HCT116 (cell line): Measurements from ENCODE around the gene HAAO. TPM values are rescaled to one million over a fixed set of nuclear protein-coding genes. Genes with fewer than 3 reads are reported as not detected.

ENCODE experiments used
- ATAC-seq: fragments of 200-7000 bp; cut with Tn5 transposase; 2 replicates; pipeline ENCODE4 v1.9.1; 2020; ENCODE audit warnings: mild to moderate bottlenecking, moderate library complexity
- BruUV-seq: library from RNA; stranded (reverse); fragments of 400-500 nt; replicated peaks from 2 replicates; lab custom pipeline; 2021; lab: Mats Ljungman, UMichigan
- CTCF ChIA-PET: fragments of 300-600 bp; sonication (Branson Sonifier 250); formaldehyde crosslinking; loops from one replicate; lab custom pipeline; 2021; ENCODE audit warnings: antibody characterized with exemption; lab: Charles Lee
- POLR2A ChIA-PET: fragments of 300-600, 350-600 bp; sonication (Branson Sonifier 250); formaldehyde crosslinking; loops from one replicate; lab custom pipeline; 2021; ENCODE audit warnings: antibody characterized with exemption; lab: Charles Lee
- RAD21 ChIA-PET, 2 experiments: fragments of 300-600 bp; sonication (Branson Sonifier 250); formaldehyde crosslinking; loops; one replicate each; lab custom pipeline; 2023; ENCODE audit warnings: low total read pairs in 2 of 2; ENCODE audit not compliant: uncharacterized antibody in 2 of 2, unreplicated experiment in 2 of 2, low non-redundant PET in 1 of 2; lab: Charles Lee
- DNase-seq: peaks from one replicate; pipeline ENCODE4 v3.0.0-alpha.2; 2010; ENCODE audit warnings: low read depth, low spot score
- H2AFZ ChIP-seq: fragments of 200-600 bp; shearing (Covaris generic), sonication (generic); 2 replicates; pipeline ENCODE4 v1.6.1; 2017; ENCODE audit warnings: low read depth, mixed run types, mixed read lengths, antibody characterized with exemption, low read length; ENCODE audit not compliant: poor library complexity, severe bottlenecking
- H3K27ac ChIP-seq: 2 replicates; pipeline ENCODE4 v1.5.1; 2012; ENCODE audit warnings: low read depth, low read length
- H3K27me3 ChIP-seq: fragments of 200-600 bp; sonication (generic); 2 replicates; pipeline ENCODE4 v1.6.1; 2016; ENCODE audit warnings: mixed run types, low read length, mixed read lengths; ENCODE audit not compliant: insufficient read depth
- H3K36me3 ChIP-seq, 2 experiments: fragments of 200-500 bp in 1 of 2; fragments of 200-600 bp in 1 of 2; sonication (Bioruptor generic) in 1 of 2; sonication (generic) in 1 of 2; 2 replicates each; pipeline versions ENCODE4 v1.5.1 to v1.6.1; 2014 to 2016; ENCODE audit warnings: low read length in 2 of 2, inconsistent platforms in 1 of 2, mixed read lengths in 1 of 2, mixed run types in 1 of 2; ENCODE audit not compliant: insufficient read depth in 2 of 2, control insufficient read depth in 1 of 2
- H3K4me1 ChIP-seq, 2 experiments: fragments of 200-600 bp in 1 of 2; sonication (generic) in 1 of 2; 2 replicates each; pipeline versions ENCODE4 v1.5.1 to v1.6.1; 2012 to 2017; ENCODE audit warnings: low read length in 2 of 2, inconsistent platforms in 1 of 2, mild to moderate bottlenecking in 1 of 2, mixed read lengths in 1 of 2, mixed run types in 1 of 2, moderate library complexity in 1 of 2; ENCODE audit not compliant: insufficient read depth in 2 of 2, control insufficient read depth in 1 of 2
- H3K4me2 ChIP-seq: fragments of 200-600 bp; sonication (generic); 2 replicates; pipeline ENCODE4 v1.6.1; 2017; ENCODE audit warnings: mixed run types, low read length, mixed read lengths
- H3K4me3 ChIP-seq, 2 experiments: fragments of 200-600 bp in 1 of 2; sonication (generic) in 1 of 2; replicated peaks in 1 of 2; 2 replicates each; pipeline ENCODE4 v1.5.1; 2011 to 2016; ENCODE audit warnings: low read length in 2 of 2, control low read depth in 1 of 2, low read depth in 1 of 2, mild to moderate bottlenecking in 1 of 2, mixed read lengths in 1 of 2, mixed run types in 1 of 2
- H3K79me2 ChIP-seq: fragments of 200-600 bp; sonication (generic); 2 replicates; pipeline ENCODE4 v1.6.1; 2017; ENCODE audit warnings: mild to moderate bottlenecking, mixed run types, low read length, moderate library complexity, mixed read lengths; ENCODE audit not compliant: insufficient read depth
- H3K9ac ChIP-seq: fragments of 200-600 bp; sonication (generic); 2 replicates; pipeline ENCODE4 v1.6.1; 2016; ENCODE audit warnings: low read length, mixed read lengths
- H3K9me2 ChIP-seq: fragments of 200-600 bp; sonication (generic), shearing (Covaris generic); 2 replicates; pipeline ENCODE4 v1.6.1; 2017; ENCODE audit warnings: mixed run types, mild to moderate bottlenecking, moderate library complexity; ENCODE audit not compliant: insufficient read depth
- H3K9me3 ChIP-seq, 2 experiments: fragments of 200-500 bp in 1 of 2; fragments of 200-600 bp in 1 of 2; sonication (Bioruptor generic) in 1 of 2; sonication (generic) in 1 of 2; 2 replicates each; pipeline ENCODE4 v1.6.1; 2014 to 2017; ENCODE audit warnings: low read length in 2 of 2, mixed read lengths in 2 of 2, inconsistent platforms in 1 of 2, low read depth in 1 of 2, mild to moderate bottlenecking in 1 of 2, mixed run types in 1 of 2, moderate library complexity in 1 of 2; ENCODE audit not compliant: control insufficient read depth in 1 of 2, insufficient read depth in 1 of 2
- H4K20me1 ChIP-seq: fragments of 200-600 bp; sonication (generic), shearing (Covaris generic); 2 replicates; pipeline ENCODE4 v1.6.1; 2017; ENCODE audit warnings: mixed run types, mild to moderate bottlenecking, moderate library complexity; ENCODE audit not compliant: insufficient read depth
- ATF3 ChIP-seq: IDR thresholded peaks from 2 replicates; pipeline ENCODE4 v1.6.1; 2012
- CBX3 ChIP-seq: IDR thresholded peaks from 2 replicates; pipeline ENCODE4 v1.6.1; 2012; ENCODE audit warnings: low read depth
- CEBPB ChIP-seq: IDR thresholded peaks from 2 replicates; pipeline ENCODE4 v1.6.1; 2012; ENCODE audit warnings: low read depth
- CTCF ChIP-seq, 3 experiments: fragments of 200-600 bp in 1 of 3; sonication (generic) in 1 of 3; IDR thresholded peaks in 2 of 3; conservative IDR thresholded peaks in 1 of 3; 2 replicates each; pipeline ENCODE4 v1.5.1; 2012 to 2017; ENCODE audit warnings: low read depth in 2 of 3, low read length in 2 of 3, antibody characterized with exemption in 1 of 3, borderline replicate concordance in 1 of 3, control low read depth in 1 of 3, mild to moderate bottlenecking in 1 of 3, mixed read lengths in 1 of 3, mixed run types in 1 of 3, moderate library complexity in 1 of 3; ENCODE audit not compliant: insufficient read depth in 1 of 3
- EGR1 ChIP-seq: IDR thresholded peaks from 2 replicates; pipeline ENCODE4 v1.6.1; 2012; ENCODE audit warnings: low read depth
- ELF1 ChIP-seq: IDR thresholded peaks from 2 replicates; pipeline ENCODE4 v1.6.1; 2012; ENCODE audit warnings: low read depth, borderline replicate concordance
- EZH2 ChIP-seq: fragments of 200-600 bp; sonication (generic); IDR thresholded peaks from 2 replicates; pipeline ENCODE4 v1.6.1; 2017; ENCODE audit warnings: antibody characterized with exemption, mixed run types
- JUND ChIP-seq: IDR thresholded peaks from 2 replicates; pipeline ENCODE4 v1.6.1; 2012
- POLR2A ChIP-seq: IDR thresholded peaks from 2 replicates; pipeline ENCODE4 v1.7.0; 2011; ENCODE audit warnings: borderline replicate concordance; ENCODE audit not compliant: insufficient read depth, insufficient read length; ENCODE audit errors: extremely low read depth
- POLR2AphosphoS5 ChIP-seq: IDR thresholded peaks from 2 replicates; pipeline ENCODE4 v1.6.1; 2011; ENCODE audit warnings: mild to moderate bottlenecking, low read depth, low read length, moderate library complexity
- SIN3A ChIP-seq: IDR thresholded peaks from 2 replicates; pipeline ENCODE4 v1.6.1; 2012; ENCODE audit warnings: low read depth
- SP1 ChIP-seq: IDR thresholded peaks from 2 replicates; pipeline ENCODE4 v1.6.1; 2012; ENCODE audit warnings: low read depth
- SRF ChIP-seq: IDR thresholded peaks from 2 replicates; pipeline ENCODE4 v1.6.1; 2012; ENCODE audit warnings: low read depth
- TCF7L2 ChIP-seq: IDR thresholded peaks from 2 replicates; pipeline ENCODE4 v1.7.0; 2011; ENCODE audit warnings: borderline replicate concordance, inconsistent platforms; ENCODE audit not compliant: insufficient read depth, insufficient read length; ENCODE audit errors: extremely low read depth
- ZFX ChIP-seq: fragments of 450-650 bp; IDR thresholded peaks from 2 replicates; pipeline ENCODE4 v1.6.1; 2017
- ZNF274 ChIP-seq: fragments of 200-500 bp; sonication (Bioruptor generic); IDR thresholded peaks from 2 replicates; pipeline ENCODE4 v1.6.1; 2014; ENCODE audit warnings: mild to moderate bottlenecking, low read depth, low read length, inconsistent platforms
- intact Hi-C: fragments of 100-400 bp; cut with micrococcal nuclease; formaldehyde crosslinking; loops from 2 replicates; pipeline ENCODE4 v1.10.0; 2022
- total RNA-seq: library from RNA; stranded (reverse); gene quantifications from one replicate; pipeline ENCODE4 v1.2.1, GENCODE V29; 2021; ENCODE audit not compliant: unreplicated experiment
- TF ChIP-seq, protein P1 (sequence below): IDR thresholded peaks from 2 replicates; pipeline ENCODE4 v1.6.1; 2012

HAAO gene
- total RNA-seq, 1 experiment from 2014 or later: not detected

GRCh38 chr2:42824454-42824807 lies 32.0 kb upstream of the HAAO start:
- POLR2A ChIA-PET: no interaction called here
- H3K79me2 ChIP-seq: no peaks in the 10 kb centered on the region
- H3K4me2 ChIP-seq: no peak overlapping the region
- no peaks in the 10 kb centered on the region for H3K27me3 ChIP-seq
- RAD21 ChIA-PET: no interaction called here
- no peaks in the 10 kb centered on the region for H3K36me3 ChIP-seq
- CTCF ChIA-PET: interaction anchor here (1.1 kb wide), 1 partner anchor 11 kb away, joined by 3 read pairs; no protein-coding TSS in a partner anchor
- no TSS peak for BruUV-seq
- H2AFZ ChIP-seq: no peak overlapping the region
- no peaks in the 10 kb centered on the region for H4K20me1 ChIP-seq
- intact Hi-C loops: no loop called here
- no peak for ATAC-seq
- no peak overlapping the region for H3K4me3 ChIP-seq
- no peak for TF ChIP-seq ELF1
- TF ChIP-seq ZFX: no peak
- no peak for TF ChIP-seq JUND
- TF ChIP-seq CBX3: no peak
- TF ChIP-seq EZH2: no peak
- TF ChIP-seq SP1: no peak
- TF ChIP-seq, all 23 proteins: peak for 0
- Histone ChIP-seq H3K27ac (no peak overlapping the region), H3K9me3 (no peaks in the 10 kb centered on the region), H3K9ac (no peak overlapping the region), H3K4me1 (peaks cover 0 to 12% of the 10 kb centered on the region in 2 experiments; a peak in 1 of 4 replicates), H3K9me2 (no peaks in the 10 kb centered on the region)
- no peak for DNase-seq

- no peak overlapping the region for H2AFZ ChIP-seq
- no peaks in the 10 kb centered on the region for H4K20me1 ChIP-seq
- ChIA-PET CTCF (interaction anchor here (1.1 kb wide), 1 partner anchor 11 kb away, joined by 3 read pairs; no protein-coding TSS in a partner anchor), POLR2A (no interaction called here), RAD21 (no interaction called here)
- H3K9ac ChIP-seq: no peak overlapping the region
- peaks cover 0 to 8% of the 10 kb centered on the region in 2 experiments; a peak in 1 of 4 replicates for H3K4me1 ChIP-seq
- no peaks in the 10 kb centered on the region for H3K27me3 ChIP-seq
- intact Hi-C loops: no loop called here
- H3K36me3 ChIP-seq: no peaks in the 10 kb centered on the region
- no peak for DNase-seq
- no TSS peak for BruUV-seq
- no peaks in the 10 kb centered on the region for H3K79me2 ChIP-seq
- no peaks in the 10 kb centered on the region for H3K9me3 ChIP-seq
- no peak overlapping the region for H3K4me3 ChIP-seq
- ATAC-seq: no peak
- H3K4me2 ChIP-seq: no peak overlapping the region
- H3K27ac ChIP-seq: no peak overlapping the region
- no peaks in the 10 kb centered on the region for H3K9me2 ChIP-seq
- no peak for TF ChIP-seq SIN3A
- TF ChIP-seq EGR1: no peak
- no peak for TF ChIP-seq POLR2AphosphoS5
- no peak for TF ChIP-seq ZNF274
- no peak for TF ChIP-seq SRF
- TF ChIP-seq POLR2A: no peak
- no peak for TF ChIP-seq JUND
- TF ChIP-seq EZH2: no peak
- TF ChIP-seq CTCF (IDR thresholded peaks at IDR 0.05 in 2 of 3, conservative IDR thresholded peaks at IDR 0.05 in 1 of 3; ENCODE audit: borderline replicate concordance in 1 of 3, insufficient read depth in 1 of 3, low read depth in 2 of 3, low read length in 2 of 3): no peak
- TF ChIP-seq SP1: no peak
- TF ChIP-seq CEBPB: no peak
- no peak for TF ChIP-seq CBX3
- TF ChIP-seq TCF7L2: no peak
- TF ChIP-seq ATF3: no peak
- TF ChIP-seq, protein P1, sequence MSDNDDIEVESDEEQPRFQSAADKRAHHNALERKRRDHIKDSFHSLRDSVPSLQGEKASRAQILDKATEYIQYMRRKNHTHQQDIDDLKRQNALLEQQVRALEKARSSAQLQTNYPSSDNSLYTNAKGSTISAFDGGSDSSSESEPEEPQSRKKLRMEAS: no peak
- TF ChIP-seq ZFX: no peak
Measured at GRCh38 chr2:42823744-42824453, 31.5 kb upstream of the HAAO start.
